22Rv1 (cell line): ENCODE data around the gene ATF2.
"Not testable (repeated sequence)": the region's sequence is repeated elsewhere in the genome, so short reads cannot be mapped to it uniquely, and the experiment has no call there.

ENCODE experiments used
- H3K27ac ChIP-seq: fragments of 450-650 bp; 2 replicates; pipeline ENCODE4 v1.5.1; 2017
- ZFX ChIP-seq: fragments of 450-650 bp; IDR thresholded peaks from 2 replicates; pipeline ENCODE4 v1.6.1; 2017; ENCODE audit warnings: antibody characterized with exemption, borderline replicate concordance
- TF ChIP-seq, protein P1 (sequence below): fragments of 450-650 bp; IDR thresholded peaks from 2 replicates; pipeline ENCODE4 v1.5.1; 2017; ENCODE audit warnings: mild to moderate bottlenecking

ATF2 gene

DNA sequence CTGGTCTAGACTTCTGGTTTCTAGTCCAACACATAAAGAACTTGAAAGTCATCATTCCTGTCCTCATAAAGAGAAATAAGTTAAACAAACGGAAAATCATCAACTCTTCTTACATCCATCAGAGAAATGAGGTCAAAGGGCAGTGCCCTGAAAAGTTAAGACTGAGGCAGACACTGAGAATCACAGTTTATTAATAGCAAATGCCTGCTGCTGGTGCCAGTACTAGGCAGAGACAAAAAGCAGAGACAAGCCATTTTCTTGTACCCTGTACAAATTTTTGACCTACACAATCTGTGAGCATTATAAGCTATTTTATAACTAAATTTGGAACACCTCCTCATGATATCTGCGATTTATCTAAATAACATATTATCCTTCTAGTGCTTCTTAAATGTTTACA is 36.8 kb downstream of the ATF2 start:
- no peak overlapping the region for H3K27ac ChIP-seq
- TF ChIP-seq, protein P1, sequence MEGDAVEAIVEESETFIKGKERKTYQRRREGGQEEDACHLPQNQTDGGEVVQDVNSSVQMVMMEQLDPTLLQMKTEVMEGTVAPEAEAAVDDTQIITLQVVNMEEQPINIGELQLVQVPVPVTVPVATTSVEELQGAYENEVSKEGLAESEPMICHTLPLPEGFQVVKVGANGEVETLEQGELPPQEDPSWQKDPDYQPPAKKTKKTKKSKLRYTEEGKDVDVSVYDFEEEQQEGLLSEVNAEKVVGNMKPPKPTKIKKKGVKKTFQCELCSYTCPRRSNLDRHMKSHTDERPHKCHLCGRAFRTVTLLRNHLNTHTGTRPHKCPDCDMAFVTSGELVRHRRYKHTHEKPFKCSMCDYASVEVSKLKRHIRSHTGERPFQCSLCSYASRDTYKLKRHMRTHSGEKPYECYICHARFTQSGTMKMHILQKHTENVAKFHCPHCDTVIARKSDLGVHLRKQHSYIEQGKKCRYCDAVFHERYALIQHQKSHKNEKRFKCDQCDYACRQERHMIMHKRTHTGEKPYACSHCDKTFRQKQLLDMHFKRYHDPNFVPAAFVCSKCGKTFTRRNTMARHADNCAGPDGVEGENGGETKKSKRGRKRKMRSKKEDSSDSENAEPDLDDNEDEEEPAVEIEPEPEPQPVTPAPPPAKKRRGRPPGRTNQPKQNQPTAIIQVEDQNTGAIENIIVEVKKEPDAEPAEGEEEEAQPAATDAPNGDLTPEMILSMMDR: no peak
- no peak for TF ChIP-seq ZFX

DNA sequence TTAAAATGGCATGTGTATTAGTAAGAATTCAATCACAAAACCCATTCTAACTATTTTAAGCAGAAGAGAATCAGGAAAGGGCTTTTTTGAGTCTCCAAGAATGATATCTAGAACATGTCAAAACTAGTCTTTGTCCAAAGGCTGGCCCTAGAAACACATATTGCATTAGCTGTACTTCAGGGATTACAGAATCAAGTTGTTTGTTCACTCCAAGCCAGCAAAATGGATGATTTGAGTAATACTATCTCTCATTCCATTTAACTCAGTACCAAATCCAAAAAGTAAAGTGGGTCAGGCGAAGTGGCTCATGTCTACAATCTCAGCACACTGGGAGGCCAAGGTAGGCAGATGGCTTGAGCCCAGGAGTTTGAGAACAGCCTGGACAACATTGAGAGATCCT is 41.3 kb downstream of the ATF2 start:
- H3K27ac ChIP-seq: no peak overlapping the region
- TF ChIP-seq, protein P1: no peak
- no peak for TF ChIP-seq ZFX

DNA sequence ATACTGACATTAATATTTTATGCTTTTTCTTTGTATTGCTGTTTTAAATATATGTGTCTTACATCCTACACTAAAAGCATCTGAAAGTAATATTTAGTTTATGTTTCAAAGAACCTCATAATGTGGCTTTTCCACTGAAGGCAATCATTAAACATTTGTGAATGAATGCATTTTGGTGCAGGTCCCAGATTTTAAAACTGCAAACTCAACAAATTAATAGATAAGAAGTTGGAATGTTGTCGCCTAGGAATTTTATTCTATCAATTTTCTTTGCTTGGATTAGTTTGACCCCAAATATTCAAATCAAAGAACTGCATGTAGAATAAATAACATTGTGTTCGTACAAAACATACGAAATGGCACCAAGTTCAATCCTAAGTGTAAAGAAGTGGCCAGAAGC is 44.7 kb downstream of the ATF2 start:
- no peak overlapping the region for H3K27ac ChIP-seq
- TF ChIP-seq ZFX: no peak
- TF ChIP-seq, protein P1: no peak

DNA sequence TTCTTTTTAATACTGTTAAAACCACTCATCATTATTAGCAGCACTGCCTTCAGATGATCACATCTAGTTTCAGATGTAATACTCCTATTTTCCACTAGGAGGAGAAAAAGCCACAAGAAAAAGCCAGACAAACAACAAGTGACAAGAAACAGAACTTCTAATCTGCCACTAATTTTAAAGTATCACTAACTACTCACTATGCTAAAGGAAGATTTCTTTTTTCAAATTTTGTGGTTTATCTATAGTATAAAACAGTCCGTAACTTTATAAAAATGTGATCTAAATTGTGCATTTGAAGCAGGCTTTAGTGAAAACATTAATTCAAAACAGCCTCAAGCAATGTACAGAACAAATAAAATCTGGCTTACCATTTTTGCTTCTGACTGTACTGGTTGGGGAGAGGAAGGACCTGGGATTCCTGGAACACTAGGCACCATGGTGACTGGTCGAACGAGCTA is 56.8 kb downstream of the ATF2 start:
- TF ChIP-seq, protein P1: peak; percentile 59
- no peak for TF ChIP-seq ZFX
- H3K27ac ChIP-seq: no peak overlapping the region

DNA sequence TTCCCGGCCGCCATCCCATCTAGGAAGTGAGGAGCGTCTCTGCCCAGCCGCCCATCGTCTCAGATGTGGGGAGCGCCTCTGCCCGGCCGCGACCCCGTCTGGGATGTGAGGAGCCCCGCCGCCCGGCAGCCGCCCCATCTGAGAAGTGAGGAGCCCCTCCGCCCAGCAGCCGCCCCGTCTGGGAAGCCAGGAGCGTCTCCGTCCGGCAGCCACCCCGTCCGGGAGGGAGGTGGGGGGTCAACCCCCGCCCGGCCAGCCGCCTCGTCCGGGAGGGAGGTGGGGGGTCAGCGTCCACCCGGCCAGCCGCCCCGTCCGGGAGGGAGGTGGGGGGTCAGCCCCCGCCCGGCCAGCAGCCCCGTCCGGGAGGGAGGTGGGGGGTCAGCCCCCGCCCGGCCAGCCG is 59.9 kb downstream of the ATF2 start:
- H3K27ac ChIP-seq: not testable (repeated sequence)

DNA sequence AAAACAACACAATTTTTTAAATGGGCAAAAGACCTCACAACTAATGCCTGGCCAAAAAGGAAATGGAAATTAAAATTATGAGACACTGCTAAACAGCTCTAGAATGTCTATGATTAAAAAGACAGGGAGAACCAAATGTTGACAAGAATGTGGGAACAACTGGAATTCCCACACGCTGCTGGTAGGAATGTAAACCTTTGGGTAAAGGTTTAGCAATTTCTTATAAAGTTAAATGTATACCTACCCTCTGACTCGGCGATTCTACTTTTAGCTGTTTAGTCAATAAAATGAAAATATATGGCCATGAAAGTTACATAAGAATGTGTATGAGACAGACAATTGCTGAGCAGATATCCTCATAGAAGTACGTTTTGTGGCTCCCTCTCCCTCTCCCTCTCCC is 60.9 kb downstream of the ATF2 start:
- no peak overlapping the region for H3K27ac ChIP-seq
- no peak for TF ChIP-seq ZFX
- TF ChIP-seq, protein P1: no peak

DNA sequence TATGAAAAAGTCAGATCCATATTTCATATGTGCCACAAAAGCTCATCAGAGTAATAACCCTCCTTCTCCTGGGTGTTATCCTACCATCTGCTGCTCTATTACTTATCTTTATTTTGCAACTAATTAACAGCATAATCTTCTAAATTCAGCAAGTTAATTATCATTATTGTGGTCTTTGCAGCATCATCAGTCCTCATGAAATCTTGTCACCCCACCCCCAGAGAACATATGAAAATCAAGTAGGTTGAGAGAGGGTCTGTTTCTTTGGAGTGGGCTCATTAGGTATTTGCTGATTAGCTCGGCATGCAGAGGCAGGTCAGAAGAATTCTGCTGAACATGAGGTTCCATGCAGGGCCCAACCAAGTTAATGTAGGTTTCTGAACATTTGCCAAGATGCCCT is 64.8 kb downstream of the ATF2 start:
- H3K27ac ChIP-seq: no peak overlapping the region
- no peak for TF ChIP-seq ZFX
- TF ChIP-seq, protein P1: no peak

DNA sequence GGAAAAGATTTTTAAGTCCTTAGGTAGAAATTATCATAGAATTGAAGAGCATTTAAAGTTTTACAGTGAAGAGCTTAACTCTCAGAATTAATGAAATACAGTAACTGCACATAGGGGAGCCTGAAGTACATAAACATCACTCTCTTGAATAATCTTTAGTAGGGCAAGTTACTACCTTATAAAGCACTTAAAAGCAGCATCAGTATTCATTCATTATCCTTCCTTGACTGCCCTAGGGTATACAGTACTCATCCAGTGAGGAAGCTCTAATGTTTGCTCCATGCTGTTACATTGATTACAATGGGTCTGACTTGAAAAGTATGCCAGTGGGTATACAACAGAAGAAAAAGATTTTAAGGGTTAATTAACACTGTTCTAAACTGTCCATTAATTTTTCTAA is 66.5 kb downstream of the ATF2 start:
- no peak overlapping the region for H3K27ac ChIP-seq
- TF ChIP-seq ZFX: no peak
- TF ChIP-seq, protein P1: no peak
